HepG2 (cell line): ENCODE measurements around the gene TBC1D19. TPM values are rescaled to one million over a fixed set of nuclear protein-coding genes. Genes with fewer than 3 reads are reported as not detected.

Experiments used
- ATAC-seq: fragments of 200-7000 bp; cut with Tn5 transposase; 3 replicates; pipeline ENCODE4 v1.9.1; 2020; ENCODE audit warnings: mild to moderate bottlenecking, moderate library complexity
- BruUV-seq: library from RNA; stranded (reverse); fragments of 400-500 nt; replicated peaks from 2 replicates; lab custom pipeline; 2021; lab: Mats Ljungman, UMichigan
- CTCF ChIA-PET: fragments of 300-600 bp; formaldehyde crosslinking; extraction: SDS; loops from one replicate; lab custom pipeline; 2021; ENCODE audit warnings: low total read pairs, inconsistent platforms, low intra/inter-chr PET ratio; lab: Yijun Ruan, JAX
- POLR2A ChIA-PET: fragments of 350-600 bp; sonication (Branson Sonifier 250); formaldehyde crosslinking; loops from one replicate; lab custom pipeline; 2020; ENCODE audit warnings: antibody characterized with exemption, inconsistent platforms; lab: Yijun Ruan, JAX
- DNase-seq: peaks from one replicate; pipeline ENCODE4 v3.0.0-alpha.2; 2015; ENCODE audit warnings: low spot score
- FAIRE-seq: peaks from 3 replicates; lab custom pipeline; 2011; peaks lifted over from hg19 to GRCh38; lab: Jason Lieb, UNC
- H2AFZ ChIP-seq: one replicate; pipeline ENCODE4 v1.6.1; 2011; ENCODE audit warnings: low read length, inconsistent platforms
- H3K27ac ChIP-seq: fragments of 300-600 bp; 3 replicates; pipeline ENCODE4 v1.8.0; 2011; ENCODE audit warnings: mixed run types, mild to moderate bottlenecking, mixed read lengths, low read length, inconsistent platforms; ENCODE audit not compliant: insufficient read depth; ENCODE audit errors: extremely low read length
- H3K27me3 ChIP-seq, 2 experiments: fragments of 200-600 bp in 1 of 2; 2 replicates in 1 of 2; 3 replicates in 1 of 2; pipeline versions ENCODE4 v1.6.0 to v1.8.0; 2011; ENCODE audit warnings: low read length in 2 of 2, mild to moderate bottlenecking in 2 of 2, moderate library complexity in 2 of 2, inconsistent platforms in 1 of 2; ENCODE audit not compliant: insufficient read depth in 2 of 2, control insufficient read depth in 1 of 2
- H3K36me3 ChIP-seq, 2 experiments: fragments of 200-600 bp in 1 of 2; replicated peaks in 1 of 2; 2 replicates in 1 of 2; 3 replicates in 1 of 2; pipeline versions ENCODE4 v1.5.1 to v1.8.0; 2011; ENCODE audit warnings: low read length in 2 of 2, inconsistent platforms in 1 of 2; ENCODE audit not compliant: insufficient read depth in 2 of 2, control insufficient read depth in 1 of 2
- H3K4me1 ChIP-seq: 2 replicates; pipeline ENCODE4 v1.5.1; 2012; ENCODE audit warnings: low read length, inconsistent platforms; ENCODE audit not compliant: insufficient read depth
- H3K4me2 ChIP-seq: 2 replicates; pipeline ENCODE4 v1.6.0; 2011; ENCODE audit warnings: low read depth, low read length, inconsistent platforms
- H3K4me3 ChIP-seq, 3 experiments: fragments of 200-600 bp in 1 of 3; sonication (generic), shearing (Covaris generic) in 1 of 3; replicated peaks in 1 of 3; 2 replicates each; pipeline ENCODE4 v1.5.1; 2011 to 2016; ENCODE audit warnings: low read length in 3 of 3, inconsistent platforms in 2 of 3, low read depth in 2 of 3, mild to moderate bottlenecking in 2 of 3, control low read depth in 1 of 3, mixed read lengths in 1 of 3; ENCODE audit not compliant: insufficient read depth in 1 of 3
- H3K79me2 ChIP-seq: one replicate; pipeline ENCODE4 v1.6.1; 2011; ENCODE audit warnings: low read length, inconsistent platforms; ENCODE audit not compliant: insufficient read depth
- H3K9ac ChIP-seq: 2 replicates; pipeline ENCODE4 v1.6.0; 2011; ENCODE audit warnings: mild to moderate bottlenecking, low read depth, low read length, inconsistent platforms; ENCODE audit not compliant: insufficient read depth
- H3K9me3 ChIP-seq: 2 replicates; pipeline ENCODE4 v1.5.1; 2012; ENCODE audit warnings: mild to moderate bottlenecking, low read length
- H4K20me1 ChIP-seq: 2 replicates; pipeline ENCODE4 v1.6.0; 2011; ENCODE audit warnings: inconsistent platforms, mild to moderate bottlenecking, low read length, moderate library complexity; ENCODE audit not compliant: insufficient read depth
- ARNTL ChIP-seq: sonication (generic); formaldehyde crosslinking; IDR thresholded peaks from 2 replicates; pipeline ENCODE4 v1.4.0; 2020; ENCODE audit warnings: mild to moderate bottlenecking, missing genetic modification reagents
- BRCA1 ChIP-seq: sonication (generic); formaldehyde crosslinking; IDR thresholded peaks from 2 replicates; pipeline ENCODE4 v1.4.0; 2020; ENCODE audit warnings: missing genetic modification reagents
- HNF4A ChIP-seq: sonication (generic); formaldehyde crosslinking; IDR thresholded peaks from 2 replicates; pipeline ENCODE4 v1.4.0; 2020; ENCODE audit warnings: missing genetic modification reagents
- ISX ChIP-seq: sonication (generic); formaldehyde crosslinking; conservative IDR thresholded peaks from 2 replicates; pipeline ENCODE4 v1.5.0; 2020; ENCODE audit warnings: missing genetic modification reagents
- MEIS2 ChIP-seq: sonication (generic); formaldehyde crosslinking; IDR thresholded peaks from 2 replicates; pipeline ENCODE4 v1.9.0; 2021; ENCODE audit warnings: mild to moderate bottlenecking, missing genetic modification reagents
- MZF1 ChIP-seq: sonication (generic); formaldehyde crosslinking; IDR thresholded peaks from 2 replicates; pipeline ENCODE4 v1.8.1; 2023; ENCODE audit warnings: mild to moderate bottlenecking, missing genetic modification reagents, borderline replicate concordance
- NR2F1 ChIP-seq, 2 experiments: fragments of 450-650 bp in 1 of 2; formaldehyde crosslinking in 1 of 2; IDR thresholded peaks; 2 replicates each; pipeline versions ENCODE4 v1.5.0 to v1.6.1; 2016 to 2020; ENCODE audit warnings: mild to moderate bottlenecking in 1 of 2, missing compliant biosample characterization in 1 of 2, missing genetic modification reagents in 1 of 2, moderate library complexity in 1 of 2
- REL ChIP-seq: sonication (generic); formaldehyde crosslinking; conservative IDR thresholded peaks from 2 replicates; pipeline ENCODE4 v1.8.0; 2022; ENCODE audit warnings: mild to moderate bottlenecking, missing genetic modification reagents, moderate library complexity
- RELA ChIP-seq: sonication (generic); formaldehyde crosslinking; IDR thresholded peaks from 2 replicates; pipeline ENCODE4 v1.4.0; 2020; ENCODE audit warnings: missing genetic modification reagents
- SALL1 ChIP-seq: sonication (generic); formaldehyde crosslinking; IDR thresholded peaks from 2 replicates; pipeline ENCODE4 v1.8.0; 2022; ENCODE audit warnings: mild to moderate bottlenecking, missing genetic modification reagents
- SRSF4 ChIP-seq: fragments of 200-400 bp; formaldehyde crosslinking; IDR thresholded peaks from one replicate; pipeline ENCODE4 v1.6.1; 2018; ENCODE audit warnings: mild to moderate bottlenecking, low read depth, low read length, moderate library complexity; ENCODE audit not compliant: poor library complexity, severe bottlenecking
- ZNF30 ChIP-seq: sonication (generic); formaldehyde crosslinking; IDR thresholded peaks from 2 replicates; pipeline ENCODE4 v1.5.0; 2020; ENCODE audit warnings: mild to moderate bottlenecking, missing genetic modification reagents
- ZNF383 ChIP-seq: sonication (generic); formaldehyde crosslinking; IDR thresholded peaks from 2 replicates; pipeline ENCODE4 v1.4.0; 2020; ENCODE audit warnings: missing genetic modification reagents, mild to moderate bottlenecking, borderline replicate concordance
- ZNF607 ChIP-seq: sonication (generic); formaldehyde crosslinking; IDR thresholded peaks from 2 replicates; pipeline ENCODE4 v1.5.1; 2020; ENCODE audit warnings: missing genetic modification reagents, mild to moderate bottlenecking, borderline replicate concordance
- ZNF660 ChIP-seq: sonication (generic); formaldehyde crosslinking; IDR thresholded peaks from 2 replicates; pipeline ENCODE4 v1.5.1; 2020; ENCODE audit warnings: mild to moderate bottlenecking, low read depth, missing genetic modification reagents, borderline replicate concordance
- ZNF788 ChIP-seq: sonication (generic); formaldehyde crosslinking; IDR thresholded peaks from 2 replicates; pipeline ENCODE4 v1.5.0; 2020; ENCODE audit warnings: mild to moderate bottlenecking, missing genetic modification reagents, borderline replicate concordance
- WGBS: methylation state at CpG from one replicate; pipeline ENCODE4 v1.1.6; 2017; ENCODE audit warnings: low lambda C conversion rate; 5-methylcytosine and 5-hydroxymethylcytosine counted together
- in situ Hi-C: cut with HindIII; loops from 2 replicates; pipeline ENCODE4 v1.10.0; 2017; ENCODE audit warnings: low pct_unique_long_range_greater_than_20kb; ENCODE audit not compliant: extremely low pct_ligation_motif_present
- intact Hi-C: fragments of 100-400 bp; cut with micrococcal nuclease; formaldehyde crosslinking; loops from one replicate; pipeline ENCODE4 v1.10.0; 2022; ENCODE audit not compliant: unreplicated experiment
- polyA plus RNA-seq, 8 experiments: library from polyadenylated mRNA; depleted of rRNA in 3 of 8; stranded (reverse) in 7 of 8; unstranded in 1 of 8; fragments of >200 nt; fragmentation: Illumina TruSeq in 4 of 8; extraction: Trizol in 4 of 8; gene quantifications; 2 replicates each; pipeline versions ENCODE4 v1.2.1 to v1.2.3, GENCODE V29; 2011 to 2016; ENCODE audit warnings: low read depth in 4 of 8, missing spikeins in 1 of 8, mixed read lengths in 1 of 8; ENCODE audit not compliant: insufficient read depth in 1 of 8
- total RNA-seq, 5 experiments: library from RNA; depleted of rRNA; stranded (reverse); fragments of >200 nt; fragmentation: Illumina TruSeq; extraction: Trizol; gene quantifications; 2 replicates each; pipeline ENCODE4 v1.2.3, GENCODE V29; 2016; ENCODE audit warnings: low read depth in 1 of 5
- TF ChIP-seq, protein P1 (sequence below): sonication (generic); formaldehyde crosslinking; IDR thresholded peaks from 2 replicates; pipeline ENCODE4 v1.4.0; 2020; ENCODE audit warnings: mild to moderate bottlenecking, missing genetic modification reagents
- TF ChIP-seq, protein P2 (sequence below): sonication (generic); formaldehyde crosslinking; conservative IDR thresholded peaks from 2 replicates; pipeline ENCODE4 v1.8.0; 2022; ENCODE audit warnings: missing genetic modification reagents

Gene TBC1D19
- total and polyA plus RNA-seq, 2 of the 13 experiments (the other 11 are each of a cell fraction or from before 2014, with no cell fraction given), result 1.6 to 3.5 TPM

DNA sequence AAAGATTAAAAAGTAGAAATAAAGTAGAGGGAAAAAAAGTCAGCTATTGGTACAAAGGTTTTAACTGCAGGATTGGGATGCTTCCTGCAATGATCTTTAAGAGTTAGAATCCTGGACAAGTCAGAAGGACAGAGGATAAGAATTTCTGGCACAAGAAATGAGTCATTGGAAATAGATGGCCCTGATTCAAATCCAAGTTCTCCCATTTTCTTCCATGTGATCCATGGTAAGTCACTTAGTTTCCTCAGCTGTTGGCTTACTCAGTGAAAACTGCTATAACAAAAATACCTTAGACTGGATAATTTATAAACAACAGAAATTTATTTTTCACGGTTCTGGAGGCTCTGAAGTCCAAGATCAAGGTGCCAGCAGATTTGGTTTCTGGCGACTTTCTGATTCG, 13.3 kb upstream of the TBC1D19 start (continued):
- TF ChIP-seq RELA (CRISPR knock-in tag) (no peak), MEIS2 (CRISPR knock-in tag) (no peak), ZNF660 (CRISPR knock-in tag) (no peak), ZNF383 (CRISPR knock-in tag) (no peak), ZNF788 (CRISPR knock-in tag) (no peak), REL (CRISPR knock-in tag) (no peak), ARNTL (CRISPR knock-in tag) (no peak)

DNA sequence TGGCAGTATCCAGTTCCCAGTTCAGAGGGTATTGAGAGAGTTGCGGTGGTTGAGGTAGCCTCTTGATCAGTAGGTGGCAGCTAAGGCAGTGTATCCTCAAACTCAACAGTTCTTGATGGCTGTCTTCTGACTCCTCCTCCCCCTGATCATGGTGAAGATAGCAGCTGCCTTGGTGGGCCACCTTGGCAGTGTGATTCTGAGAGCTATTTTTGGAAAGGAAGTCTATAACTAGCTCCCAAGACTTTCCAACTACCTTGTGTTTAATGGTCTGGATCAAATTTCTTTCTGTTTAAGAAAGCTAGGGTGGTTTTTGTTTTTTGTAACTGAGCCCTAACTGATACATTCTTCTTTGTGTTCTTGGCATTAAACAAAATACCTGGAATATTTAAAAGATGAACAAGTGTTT, 10.5 kb upstream of the TBC1D19 start:
- no peak for ATAC-seq
- 29% methylated on average over 1 of the region's 1 CpG for WGBS
- TF ChIP-seq SRSF4 (no peak), ISX (no peak), MZF1 (no peak), NR2F1 (CRISPR knock-in tag; IDR thresholded peaks at IDR 0.05) (no peak), BRCA1 (CRISPR knock-in tag) (no peak), SALL1 (CRISPR knock-in tag) (no peak), HNF4A (CRISPR knock-in tag) (no peak), ZNF30 (CRISPR knock-in tag) (no peak), ZNF607 (CRISPR knock-in tag) (no peak)
- TF ChIP-seq, protein P1, sequence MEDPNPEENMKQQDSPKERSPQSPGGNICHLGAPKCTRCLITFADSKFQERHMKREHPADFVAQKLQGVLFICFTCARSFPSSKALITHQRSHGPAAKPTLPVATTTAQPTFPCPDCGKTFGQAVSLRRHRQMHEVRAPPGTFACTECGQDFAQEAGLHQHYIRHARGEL (CRISPR knock-in tag), result no peak
- TF ChIP-seq, protein P2, sequence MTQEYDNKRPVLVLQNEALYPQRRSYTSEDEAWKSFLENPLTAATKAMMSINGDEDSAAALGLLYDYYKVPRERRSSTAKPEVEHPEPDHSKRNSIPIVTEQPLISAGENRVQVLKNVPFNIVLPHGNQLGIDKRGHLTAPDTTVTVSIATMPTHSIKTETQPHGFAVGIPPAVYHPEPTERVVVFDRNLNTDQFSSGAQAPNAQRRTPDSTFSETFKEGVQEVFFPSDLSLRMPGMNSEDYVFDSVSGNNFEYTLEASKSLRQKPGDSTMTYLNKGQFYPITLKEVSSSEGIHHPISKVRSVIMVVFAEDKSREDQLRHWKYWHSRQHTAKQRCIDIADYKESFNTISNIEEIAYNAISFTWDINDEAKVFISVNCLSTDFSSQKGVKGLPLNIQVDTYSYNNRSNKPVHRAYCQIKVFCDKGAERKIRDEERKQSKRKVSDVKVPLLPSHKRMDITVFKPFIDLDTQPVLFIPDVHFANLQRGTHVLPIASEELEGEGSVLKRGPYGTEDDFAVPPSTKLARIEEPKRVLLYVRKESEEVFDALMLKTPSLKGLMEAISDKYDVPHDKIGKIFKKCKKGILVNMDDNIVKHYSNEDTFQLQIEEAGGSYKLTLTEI (CRISPR knock-in tag), result no peak

More for the DNA sequence above, 10.5 kb upstream of the TBC1D19 start:
- no TSS peak for BruUV-seq
- FAIRE-seq (no peak), DNase-seq (no peak)
- Histone ChIP-seq H3K79me2 (no peaks in the 10 kb centered on the region), H3K27me3 (no peaks in the 10 kb centered on the region), H2AFZ (no peak overlapping the region), H3K4me2 (no peak overlapping the region), H4K20me1 (no peaks in the 10 kb centered on the region), H3K9ac (no peak overlapping the region), H3K4me1 (peaks cover 13% of the 10 kb centered on the region), H3K9me3 (no peaks in the 10 kb centered on the region), H3K4me3 (no peak overlapping the region), H3K27ac (no peak overlapping the region), H3K36me3 (no peaks in the 10 kb centered on the region)
- CTCF ChIA-PET, result no interaction called here
- in situ Hi-C loops (no loop called here), intact Hi-C loops (no loop called here)
- POLR2A ChIA-PET, result no interaction called here
